ENCODE measurements around the gene ACVR1B.

Gene ACVR1B

GRCh38 chr12:51944608-51945233, 6.8 kb upstream of the ACVR1B start:
- no peak for DNase-seq

GRCh38 chr12:51947246-51947996, 4.1 kb upstream of the ACVR1B start:
- no peak for DNase-seq

GRCh38 chr12:51948066-51948465, 3.4 kb upstream of the ACVR1B start:
- no peak for DNase-seq

GRCh38 chr12:51949342-51950030, 2.0 kb upstream of the ACVR1B start:
- no peak for DNase-seq

GRCh38 chr12:51950682-51951198, 759 bp upstream of the ACVR1B start:
- DNase-seq: no peak

GRCh38 chr12:51951843-51952722, 584 bp downstream of the ACVR1B start:
- no peak for DNase-seq

GRCh38 chr12:51953089-51953488, 1.6 kb downstream of the ACVR1B start:
- DNase-seq: no peak

GRCh38 chr12:51953864-51954263, 2.4 kb downstream of the ACVR1B start:
- DNase-seq: no peak

GRCh38 chr12:51954561-51955361, 3.3 kb downstream of the ACVR1B start:
- DNase-seq: no peak

- no peak for DNase-seq
Observed at GRCh38 chr12:51955702-51956101, 4.2 kb downstream of the ACVR1B start.

GRCh38 chr12:51958542-51958941, 7.0 kb downstream of the ACVR1B start:
- no peak for DNase-seq

GRCh38 chr12:51959211-51959610, 7.7 kb downstream of the ACVR1B start:
- no peak for DNase-seq

GRCh38 chr12:51959921-51960320, 8.4 kb downstream of the ACVR1B start:
- no peak for DNase-seq

- DNase-seq: no peak
Observed at GRCh38 chr12:51960488-51960887, 9.0 kb downstream of the ACVR1B start.

GRCh38 chr12:51960890-51961289, 9.4 kb downstream of the ACVR1B start:
- DNase-seq: no peak

GRCh38 chr12:51961834-51962233, 10.3 kb downstream of the ACVR1B start:
- DNase-seq: no peak

- no peak for DNase-seq
Observed at GRCh38 chr12:51962737-51963136, 11.2 kb downstream of the ACVR1B start.

- DNase-seq: no peak
Observed at GRCh38 chr12:51963477-51963876, 12.0 kb downstream of the ACVR1B start.

GRCh38 chr12:51969643-51970042, 18.1 kb downstream of the ACVR1B start:
- DNase-seq: no peak

- no peak for DNase-seq
Observed at GRCh38 chr12:51970904-51971646, 19.6 kb downstream of the ACVR1B start.

Measured in cerebellar nuclear complex (tissue), 1 donor.